HG03196 (cell line): ENCODE measurements around the gene NDUFS3.
"Not testable (repeated sequence)": the region's sequence is repeated elsewhere in the genome, so short reads cannot be mapped to it uniquely, and the experiment has no call there.

Source experiments
- ATAC-seq: cut with Tn5 transposase; IDR thresholded peaks from one replicate; pipeline ENCODE4 v1.9.1; 2021; ENCODE audit not compliant: unreplicated experiment

The NDUFS3 gene

DNA sequence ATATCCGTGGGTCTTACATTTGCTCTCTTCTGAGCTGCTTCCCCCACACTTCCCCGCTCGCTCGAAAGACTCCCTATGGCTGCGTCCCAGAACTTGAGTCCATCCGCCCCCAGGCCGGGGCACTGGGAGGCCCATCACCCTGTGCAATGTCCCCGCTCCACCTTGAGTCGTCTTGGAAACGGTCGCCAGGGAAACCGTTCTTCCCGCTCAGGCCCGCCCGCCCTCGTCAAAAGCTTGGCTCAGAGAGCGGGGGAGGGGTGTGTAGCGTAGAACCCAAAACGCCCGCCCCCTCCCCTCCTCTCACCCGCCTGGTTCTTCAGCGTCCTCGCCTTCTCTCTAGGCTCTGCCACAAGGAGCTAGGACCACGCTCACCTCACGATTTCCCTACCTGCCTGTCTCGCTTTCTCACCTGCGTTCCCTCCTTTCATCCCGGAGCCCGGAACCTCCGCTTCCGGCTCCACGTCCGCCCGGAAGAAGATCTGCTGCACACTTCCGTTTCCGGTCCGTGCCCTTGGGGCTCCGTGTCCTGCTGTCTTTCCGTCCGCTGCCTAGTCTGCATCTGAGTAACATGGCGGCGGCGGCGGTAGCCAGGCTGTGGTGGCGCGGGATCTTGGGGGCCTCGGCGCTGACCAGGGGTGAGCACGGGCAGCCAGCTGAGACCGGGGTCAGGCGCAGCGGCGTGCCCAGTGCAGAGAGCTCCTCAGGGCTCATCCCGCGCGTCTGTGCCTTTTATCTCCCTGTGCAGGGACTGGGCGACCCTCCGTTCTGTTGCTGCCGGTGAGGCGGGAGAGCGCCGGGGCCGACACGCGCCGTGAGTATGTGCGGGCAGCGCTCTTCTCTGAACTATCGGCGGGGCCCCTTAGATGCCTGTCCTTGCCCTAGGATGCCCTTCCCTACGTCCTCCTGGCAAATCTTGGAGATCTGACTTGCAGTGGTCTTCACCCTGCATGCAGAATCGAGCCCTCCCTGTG, at the start of gene NDUFS3, which contains the start of gene KBTBD4:
NDUFS3 (plus strand) TSS at position 551 of the 971 bp plus-strand sequence; CDS start at position 569, 18 bp downstream.
KBTBD4 (minus strand) TSS at position 447 of the 971 bp plus-strand sequence; CDS start at position 428, 19 bp downstream.
- peak; percentile 90 for ATAC-seq

DNA sequence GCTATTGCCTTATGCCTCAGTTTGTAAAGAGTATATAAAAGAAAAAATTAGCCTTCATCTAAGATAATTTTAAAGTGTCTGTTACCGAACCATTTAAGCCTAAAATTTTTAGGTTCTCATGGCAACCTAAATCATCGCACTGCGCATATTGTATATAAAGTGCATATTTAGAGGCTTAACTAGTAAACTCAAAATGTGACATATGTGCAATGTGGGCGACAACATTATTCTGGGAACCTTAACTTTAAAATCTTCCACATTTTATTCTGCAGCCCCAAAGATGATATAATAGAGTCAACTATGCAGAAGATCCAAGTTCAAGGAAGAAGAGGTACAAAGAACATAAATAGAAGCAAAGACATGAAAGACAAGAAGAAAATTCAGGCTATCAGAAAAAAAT, 48.9 kb upstream of the NDUFS3 start:
- ATAC-seq = no peak

GRCh38 chr11:47530721-47531120, 48.2 kb upstream of the NDUFS3 start:
- ATAC-seq = not testable (repeated sequence)

- no peak for ATAC-seq
Observed at GRCh38 chr11:47531666-47532065, 47.2 kb upstream of the NDUFS3 start.

GRCh38 chr11:47532597-47533213, 46.2 kb upstream of the NDUFS3 start:
- no peak for ATAC-seq

GRCh38 chr11:47533690-47534151, 45.2 kb upstream of the NDUFS3 start:
- no peak for ATAC-seq

- ATAC-seq = no peak
Observed at GRCh38 chr11:47534704-47535251, 44.1 kb upstream of the NDUFS3 start.

DNA sequence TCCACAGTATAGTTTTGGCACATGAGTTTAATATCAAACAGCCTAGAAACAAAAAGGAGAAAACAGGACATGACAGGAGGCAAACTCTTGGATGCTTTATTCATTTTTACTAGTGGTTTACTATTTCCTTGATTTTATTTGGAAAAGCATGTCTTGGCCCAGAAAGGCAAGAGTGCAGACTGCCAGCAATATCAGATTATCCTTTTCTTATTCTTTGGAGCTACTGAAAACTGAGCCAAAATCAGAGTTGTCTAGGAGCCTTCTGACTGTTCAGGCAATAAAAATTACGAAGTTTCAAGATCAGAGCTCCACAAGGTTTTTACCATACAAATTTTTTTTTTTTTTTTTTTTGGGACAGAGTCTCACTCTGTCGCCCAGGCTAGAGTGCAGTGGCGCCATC, 42.0 kb upstream of the NDUFS3 start:
- no peak for ATAC-seq

DNA sequence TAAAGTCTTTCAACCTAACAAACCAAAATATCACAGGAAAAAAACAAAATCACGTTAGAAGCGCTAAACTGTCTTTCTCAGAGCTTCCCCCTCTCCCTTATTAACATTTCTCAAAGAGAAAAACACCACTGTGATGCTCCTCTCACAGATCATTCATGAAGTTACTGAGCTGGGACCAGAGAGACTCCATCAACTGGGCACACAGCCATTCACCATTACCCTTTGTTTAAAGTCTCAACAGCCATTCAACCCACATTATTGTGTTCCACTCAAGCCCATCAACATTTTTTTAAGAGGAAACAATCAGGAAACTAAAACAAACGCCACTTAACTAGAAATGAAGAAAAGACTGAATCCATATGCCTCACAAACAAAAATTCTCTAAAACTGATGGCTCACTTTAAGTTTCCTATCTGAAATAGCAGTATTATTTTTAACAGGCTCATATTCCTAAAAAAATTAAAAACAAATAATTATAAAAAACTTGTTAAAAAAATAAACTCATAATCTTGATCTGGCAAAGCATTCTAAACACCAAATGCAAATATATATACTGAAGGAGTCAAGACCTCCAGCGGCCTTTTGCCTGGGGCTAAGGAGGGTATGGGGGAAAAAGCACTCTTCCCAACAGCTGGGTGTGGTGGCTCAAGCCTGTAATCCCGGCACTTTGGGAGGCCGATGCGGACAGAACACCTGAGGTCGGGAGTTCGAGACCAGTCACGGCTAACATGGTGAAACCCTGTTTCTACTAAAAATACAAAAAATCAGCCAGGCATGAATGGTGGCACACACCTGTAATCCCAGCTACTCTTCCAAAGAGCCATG, 39.9 kb upstream of the NDUFS3 start:
- no peak for ATAC-seq

GRCh38 chr11:47539681-47540039, 39.2 kb upstream of the NDUFS3 start:
- ATAC-seq = no peak

DNA sequence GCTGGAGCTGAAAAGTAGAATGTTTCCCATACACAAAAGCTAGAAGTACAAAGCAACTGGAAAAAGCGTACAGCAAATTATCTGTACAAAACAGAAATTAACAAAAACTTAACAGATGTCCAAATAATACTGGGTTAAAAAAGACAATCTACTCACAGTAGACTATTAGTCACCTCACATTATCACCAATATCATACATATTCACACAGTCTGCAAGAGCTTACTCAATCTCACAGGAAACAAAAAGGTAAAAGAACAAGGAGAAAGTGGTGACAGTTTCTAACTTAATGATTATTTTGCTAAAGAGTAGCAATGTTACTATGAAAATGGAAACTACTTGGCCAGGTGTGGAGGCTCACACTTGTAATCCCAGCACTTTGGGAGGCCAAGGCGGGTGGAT, 37.8 kb upstream of the NDUFS3 start:
- ATAC-seq = no peak

- no peak for ATAC-seq
Observed at GRCh38 chr11:47545298-47545697, 33.6 kb upstream of the NDUFS3 start.

GRCh38 chr11:47546274-47546673, 32.6 kb upstream of the NDUFS3 start:
- ATAC-seq = not testable (repeated sequence)

DNA sequence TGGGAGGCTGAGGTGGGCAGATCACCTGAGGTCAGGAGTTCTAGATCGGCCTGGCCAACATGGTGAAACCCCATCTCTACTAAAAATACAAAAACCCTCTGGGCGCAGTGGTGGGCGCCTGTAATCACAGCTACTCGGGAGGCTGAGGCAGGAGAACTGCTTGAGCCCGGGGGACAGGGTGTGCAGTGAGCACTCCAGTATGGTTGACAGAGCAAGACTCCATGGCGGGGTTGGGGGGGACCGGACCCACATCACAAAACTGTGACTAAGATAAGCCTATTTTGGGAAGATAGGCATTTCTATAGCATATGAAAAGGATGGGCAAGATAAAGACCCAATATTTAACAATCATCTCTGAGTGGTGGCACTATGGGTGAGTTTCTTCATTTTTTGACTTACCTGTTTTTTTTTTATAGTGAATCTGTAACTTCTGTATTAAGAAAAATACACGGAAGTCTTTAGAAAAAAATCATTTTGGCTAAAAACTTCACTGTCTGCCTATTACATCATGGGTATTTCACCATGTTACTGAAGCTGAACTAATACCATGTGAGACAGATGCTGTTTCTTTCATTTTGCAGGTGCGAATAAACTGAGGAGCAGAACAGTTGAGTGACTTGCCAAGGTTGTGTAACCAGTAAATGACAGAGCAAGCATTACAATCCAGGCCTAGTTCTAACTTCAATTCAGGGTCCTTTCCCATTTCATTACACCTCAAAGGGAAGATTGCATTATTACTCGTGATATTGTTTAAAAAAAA, 28.4 kb upstream of the NDUFS3 start:
- ATAC-seq = no peak

- no peak for ATAC-seq
Observed at GRCh38 chr11:47551086-47551485, 27.8 kb upstream of the NDUFS3 start.

DNA sequence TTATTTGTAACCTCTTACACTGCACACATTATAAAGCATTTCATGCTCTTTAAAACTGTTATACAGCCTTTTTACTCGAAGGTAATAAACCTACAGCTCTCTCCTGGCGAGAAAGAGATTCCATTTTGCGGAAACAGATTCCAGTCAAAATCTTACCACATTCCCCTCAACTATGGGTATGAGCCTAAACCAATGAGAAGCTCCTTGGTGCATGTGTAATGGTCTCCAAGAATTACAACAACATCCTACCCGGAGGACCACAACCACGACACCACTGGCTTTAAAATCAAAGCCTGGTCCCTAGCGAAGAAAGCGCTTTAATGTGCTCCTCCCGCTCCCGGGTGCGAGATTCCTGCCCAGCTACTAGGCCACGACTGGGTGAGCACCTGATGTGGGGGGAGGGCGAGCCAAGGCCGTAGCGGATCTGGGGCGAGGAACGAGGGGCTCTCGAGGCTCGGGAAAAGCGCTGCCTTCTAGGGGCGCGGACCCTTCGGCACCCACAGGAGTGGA, 26.8 kb upstream of the NDUFS3 start:
- peak; percentile 8 for ATAC-seq

DNA sequence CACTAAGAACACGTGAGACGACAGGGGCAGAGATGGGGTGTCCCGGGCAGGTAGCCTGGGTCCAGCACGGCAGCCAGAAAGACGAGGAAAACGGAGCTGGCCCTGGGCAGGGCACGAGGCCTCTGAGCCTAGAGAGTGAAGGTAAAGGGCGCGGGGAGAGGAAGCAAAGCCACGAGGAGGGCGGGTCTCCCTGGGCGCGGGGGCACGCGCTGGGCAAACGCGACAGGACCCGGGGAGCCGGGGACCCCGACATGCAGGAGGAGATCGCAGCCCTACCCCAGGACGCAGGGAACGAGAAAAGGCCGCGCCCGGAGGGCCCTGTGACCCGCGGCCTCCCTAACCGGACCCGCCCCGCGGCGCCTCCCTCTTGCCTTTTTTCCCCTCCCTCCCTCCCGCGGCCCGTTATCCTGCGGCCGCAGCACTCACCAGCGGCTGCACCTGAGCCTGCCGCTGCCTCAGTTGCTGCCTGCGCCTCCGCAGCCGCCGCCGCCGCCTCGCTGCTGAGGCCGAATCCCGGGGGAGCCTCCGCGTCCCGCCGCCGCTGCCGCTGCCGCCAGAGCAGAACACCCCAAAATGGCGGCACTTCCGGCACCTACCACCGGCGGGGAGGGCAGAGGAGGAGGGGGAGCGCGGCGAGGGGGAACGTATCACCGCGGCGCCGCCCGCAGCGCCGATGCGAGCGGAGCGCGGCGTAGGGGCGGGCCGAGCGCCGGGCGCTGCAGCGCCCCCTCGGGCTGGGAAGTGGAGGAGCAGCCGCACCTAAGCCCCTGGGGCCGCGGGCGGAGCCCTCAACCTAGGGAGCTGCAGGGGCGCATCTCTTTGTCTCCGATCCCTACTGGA, 26.1 kb upstream of the NDUFS3 start, which contains the start of gene CELF1:
CELF1 (minus strand) TSS at position 567 of the 840 bp plus-strand sequence. CDS start 53,609 bp downstream, outside the sequence.
- ATAC-seq = peak; percentile 87

- ATAC-seq = peak; percentile 23
Observed at GRCh38 chr11:47553406-47553743, 25.5 kb upstream of the NDUFS3 start.

DNA sequence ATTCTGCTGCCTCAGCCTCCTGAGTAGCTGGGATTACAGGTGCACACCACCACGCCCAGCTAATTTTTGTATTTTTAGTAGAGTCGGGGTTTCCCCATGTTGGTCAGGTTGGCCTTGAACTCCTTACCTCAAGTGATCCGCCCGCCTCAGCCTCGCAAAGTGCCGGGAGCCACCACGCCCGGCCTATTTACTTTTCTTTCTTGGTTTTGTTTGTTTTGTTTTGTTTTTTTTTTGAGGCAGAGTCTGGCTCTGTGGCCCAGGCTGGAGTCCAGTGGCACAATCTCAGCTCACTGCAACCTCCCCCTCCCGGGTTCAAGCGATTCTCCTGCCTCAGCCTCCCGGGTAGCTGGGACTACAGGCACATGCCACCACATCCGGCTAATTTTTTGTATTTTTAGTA, 21.9 kb upstream of the NDUFS3 start:
- ATAC-seq = not testable (repeated sequence)
